GM15510 (cell line): ENCODE data around the gene SYT13.

Source experiments
- POLR2A ChIP-seq: IDR thresholded peaks from 3 replicates; pipeline ENCODE4 v1.6.1; 2011; ENCODE audit warnings: borderline replicate concordance; ENCODE audit not compliant: insufficient read length; ENCODE audit errors: extremely low read depth

The SYT13 gene

DNA sequence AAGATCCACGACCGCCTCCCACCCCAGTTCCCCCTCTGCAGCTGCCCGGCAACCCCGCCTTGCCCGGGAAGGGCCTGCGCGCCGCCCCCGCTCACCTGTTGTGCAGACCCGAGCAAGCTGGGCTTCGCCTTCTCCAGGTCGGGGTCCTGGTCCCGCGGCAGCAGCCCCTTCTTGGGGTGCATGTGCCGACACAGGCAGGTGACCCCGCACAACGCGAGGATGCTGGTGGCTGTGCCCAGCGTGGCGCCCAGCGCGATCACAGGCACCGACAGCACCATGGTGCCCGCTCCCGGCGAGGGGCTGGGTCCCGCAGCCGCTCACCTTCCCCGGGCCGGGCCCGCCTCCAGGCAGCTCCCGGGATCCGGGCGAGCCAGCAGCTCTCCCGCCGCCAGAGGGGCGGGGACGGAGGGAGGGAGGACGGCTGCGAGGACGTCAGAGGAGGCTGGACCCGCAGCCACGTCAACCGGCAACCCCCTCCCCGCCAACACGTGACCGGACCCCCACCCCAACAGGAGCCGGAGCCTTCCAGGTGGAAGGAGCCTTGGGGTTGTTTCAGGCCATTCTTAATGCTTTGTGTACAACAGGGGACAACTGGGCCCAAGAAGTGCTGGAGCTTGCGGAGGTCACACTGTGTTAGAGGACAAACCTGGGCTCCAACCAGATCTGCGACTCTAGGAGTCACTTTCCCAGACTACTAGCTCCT is at the start of gene SYT13:
Gene SYT13, minus strand, starts transcription at position 412 of the 703 bp plus-strand sequence. Its CDS starts 134 bp downstream, at position 278.
- no peak for TF ChIP-seq POLR2A

- TF ChIP-seq POLR2A: no peak
These were observed 49.3 kb upstream of the SYT13 start for GRCh38 chr11:45335434-45335833.

GRCh38 chr11:45334836-45335235 is 48.7 kb upstream of the SYT13 start:
- TF ChIP-seq POLR2A: no peak

DNA sequence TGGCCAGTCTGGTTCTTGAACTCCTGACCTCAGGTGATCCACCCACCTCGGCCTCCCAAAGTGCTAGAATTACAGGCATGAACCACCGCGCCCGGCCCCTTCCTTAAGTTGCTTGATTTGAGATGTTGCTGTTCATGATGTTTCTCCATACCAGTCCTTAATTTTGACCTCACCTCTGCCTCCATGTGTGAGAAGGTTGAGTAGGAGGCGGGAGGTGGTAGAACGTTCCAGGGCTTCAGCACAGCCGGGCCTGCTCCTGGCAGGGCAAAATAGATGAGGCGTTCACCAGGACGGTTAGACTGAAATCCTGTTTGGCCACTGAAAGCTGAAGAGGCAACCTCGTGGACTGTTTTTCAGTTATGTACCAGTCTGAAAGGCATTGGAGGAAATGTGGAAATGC is 48.3 kb upstream of the SYT13 start:
- TF ChIP-seq POLR2A: no peak

- TF ChIP-seq POLR2A: no peak
These were observed 47.1 kb upstream of the SYT13 start for GRCh38 chr11:45333001-45333971.

DNA sequence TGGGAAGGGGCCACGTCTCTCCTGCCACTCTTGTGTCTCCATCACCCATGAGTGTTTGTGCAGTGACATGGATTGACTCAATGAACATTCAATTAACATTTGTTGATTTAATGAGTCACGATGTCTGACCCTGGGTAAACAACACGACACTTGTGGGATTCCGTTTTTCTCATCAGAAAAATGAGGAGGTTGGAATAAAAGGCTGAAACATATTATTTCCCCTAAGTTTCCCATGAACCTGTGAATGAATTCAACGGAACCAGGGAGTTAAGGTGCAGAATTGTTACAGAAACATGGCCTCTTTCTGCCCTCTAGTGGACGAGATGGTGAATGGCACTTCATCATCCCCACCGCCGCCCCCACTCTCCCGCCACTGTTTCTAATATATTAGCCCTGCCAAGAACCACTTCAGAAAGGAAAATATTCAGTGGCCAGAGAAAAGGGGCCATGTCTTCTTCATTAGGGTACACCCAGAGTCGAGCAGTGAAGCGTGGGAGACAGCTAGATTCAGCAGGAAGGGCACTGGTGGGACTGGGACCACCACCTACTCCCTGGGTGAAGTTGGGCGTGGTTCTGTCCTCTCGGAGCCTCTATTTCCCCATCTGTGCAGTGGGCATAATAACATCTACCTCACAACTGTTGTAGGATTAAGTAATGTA is 46.3 kb upstream of the SYT13 start:
- no peak for TF ChIP-seq POLR2A

- TF ChIP-seq POLR2A: no peak
These were observed 45.7 kb upstream of the SYT13 start for GRCh38 chr11:45331839-45332238.

GRCh38 chr11:45328726-45329125 is 42.6 kb upstream of the SYT13 start:
- no peak for TF ChIP-seq POLR2A

DNA sequence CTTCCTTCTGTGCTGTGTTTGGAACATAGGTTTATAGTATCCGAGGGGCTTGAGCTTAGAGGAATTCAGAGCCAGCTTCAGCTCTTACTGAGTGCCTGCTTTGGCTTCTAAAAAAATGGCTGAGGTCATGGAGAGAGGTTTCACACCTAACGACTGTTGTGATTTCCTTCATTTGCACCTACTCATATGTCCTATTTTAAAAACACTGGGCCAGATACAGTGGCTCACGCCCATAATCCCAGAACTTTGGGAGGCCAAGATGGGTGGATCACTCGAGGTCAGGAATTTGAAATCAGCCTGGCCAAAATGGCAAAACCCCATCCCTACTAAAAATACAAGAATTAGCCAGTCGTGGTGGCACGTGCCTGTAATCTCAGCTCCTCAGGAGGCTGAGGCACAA is 38.3 kb upstream of the SYT13 start:
- no peak for TF ChIP-seq POLR2A

- no peak for TF ChIP-seq POLR2A
These were observed 37.6 kb upstream of the SYT13 start for GRCh38 chr11:45323601-45324249.

GRCh38 chr11:45322891-45323600 is 36.9 kb upstream of the SYT13 start:
- TF ChIP-seq POLR2A: no peak

- TF ChIP-seq POLR2A: no peak
These were observed 36.1 kb upstream of the SYT13 start for GRCh38 chr11:45322111-45322705.

DNA sequence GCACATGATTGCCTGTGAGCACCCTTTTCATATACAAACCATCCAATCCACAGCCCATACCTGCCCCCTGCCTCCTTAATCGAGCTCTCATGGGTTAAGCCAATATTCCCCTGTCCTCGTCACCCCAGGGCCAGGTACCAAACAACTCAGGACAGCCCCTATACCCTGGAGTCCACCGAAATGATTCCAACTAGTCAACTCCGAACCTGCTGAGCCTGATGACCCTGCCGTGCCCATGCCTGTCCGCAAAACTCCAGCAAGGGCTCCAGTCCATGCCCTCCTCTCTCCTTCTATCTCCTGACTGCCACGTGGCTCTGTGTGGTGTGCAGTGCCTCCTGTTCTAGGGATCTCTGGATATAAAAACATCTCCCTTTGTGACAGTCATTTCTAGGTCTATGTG is 35.5 kb upstream of the SYT13 start:
- no peak for TF ChIP-seq POLR2A
